Gastroesophageal sphincter (tissue), 3 donors: ENCODE data around the gene ARPC4.

Source experiments
- CTCF ChIP-seq, 4 experiments: fragments of 200-600 bp in 2 of 4; fragments of 450-650 bp in 2 of 4; sonication (generic) in 1 of 4; IDR thresholded peaks; one replicate each; pipeline ENCODE4 v1.5.1; 2017 to 2019; ENCODE audit warnings: antibody characterized with exemption in 4 of 4, mild to moderate bottlenecking in 2 of 4, moderate library complexity in 2 of 4
- EP300 ChIP-seq: sonication (generic); formaldehyde crosslinking; IDR thresholded peaks from one replicate; pipeline ENCODE4 v1.6.1; 2017; ENCODE audit warnings: antibody characterized with exemption, mild to moderate bottlenecking
- POLR2A ChIP-seq, 2 donors: fragments of 450-650 bp; IDR thresholded peaks; one replicate each; pipeline ENCODE4 v1.6.1; 2017; ENCODE audit warnings: antibody characterized with exemption in 2 of 2, mild to moderate bottlenecking in 2 of 2, moderate library complexity in 1 of 2
- POLR2AphosphoS5 ChIP-seq: sonication (generic); formaldehyde crosslinking; IDR thresholded peaks from one replicate; pipeline ENCODE4 v1.6.1; 2017; ENCODE audit warnings: antibody characterized with exemption

GRCh38 chr3:9782770-9783169, 10.1 kb upstream of the ARPC4 start:
- TF ChIP-seq CTCF (IDR thresholded peaks at IDR 0.05), result no peak
- TF ChIP-seq EP300, result no peak
- no peak for TF ChIP-seq POLR2A (IDR thresholded peaks at IDR 0.05)
- TF ChIP-seq POLR2AphosphoS5, result no peak
